ENCODE measurements around the gene TSSK6.

DNA sequence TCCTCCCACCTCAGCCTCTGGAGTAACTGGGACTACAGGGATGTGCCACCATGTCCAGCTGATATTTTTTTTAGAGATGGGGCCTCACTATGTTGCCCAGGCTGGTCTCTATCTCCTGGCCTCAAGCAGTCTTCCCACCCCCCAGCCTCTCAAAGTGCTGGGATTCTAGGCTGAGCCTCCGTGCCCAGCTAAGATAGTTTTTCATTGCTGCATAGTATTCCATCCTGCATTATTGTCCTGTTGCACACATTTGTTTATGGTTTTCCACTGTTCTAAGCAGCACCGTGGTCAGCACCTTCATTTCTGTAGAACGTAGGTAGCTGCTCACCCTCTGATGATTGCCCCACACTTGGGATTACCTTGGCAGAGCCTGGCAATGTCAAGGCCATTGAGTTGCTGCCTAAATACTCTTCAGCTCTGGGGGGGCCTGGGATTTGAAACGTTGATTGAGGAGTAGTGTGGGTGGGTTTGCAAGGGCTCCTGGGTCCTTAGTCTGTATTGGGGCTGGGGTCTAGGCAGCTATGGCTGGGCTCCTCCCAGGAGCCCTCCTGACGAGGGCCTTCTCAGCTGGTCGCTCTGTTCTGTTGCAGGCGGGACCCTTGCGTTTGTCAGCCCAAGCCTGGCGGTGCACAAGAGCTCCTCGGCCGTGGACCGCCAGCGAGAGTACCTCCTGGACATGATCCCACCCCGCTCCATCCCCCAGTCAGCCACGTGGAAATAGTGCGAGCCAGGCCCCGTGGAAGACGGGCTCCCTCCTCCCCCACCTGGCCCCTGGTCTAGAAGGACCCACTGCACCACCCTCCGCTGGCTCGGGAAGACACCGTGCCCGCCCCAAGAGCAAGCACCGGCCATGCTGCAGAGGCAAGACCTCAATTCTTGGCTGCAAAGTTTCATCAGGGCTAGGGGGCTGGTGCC is 10.3 kb downstream of the TSSK6 start:
- TF ChIP-seq, protein P1, sequence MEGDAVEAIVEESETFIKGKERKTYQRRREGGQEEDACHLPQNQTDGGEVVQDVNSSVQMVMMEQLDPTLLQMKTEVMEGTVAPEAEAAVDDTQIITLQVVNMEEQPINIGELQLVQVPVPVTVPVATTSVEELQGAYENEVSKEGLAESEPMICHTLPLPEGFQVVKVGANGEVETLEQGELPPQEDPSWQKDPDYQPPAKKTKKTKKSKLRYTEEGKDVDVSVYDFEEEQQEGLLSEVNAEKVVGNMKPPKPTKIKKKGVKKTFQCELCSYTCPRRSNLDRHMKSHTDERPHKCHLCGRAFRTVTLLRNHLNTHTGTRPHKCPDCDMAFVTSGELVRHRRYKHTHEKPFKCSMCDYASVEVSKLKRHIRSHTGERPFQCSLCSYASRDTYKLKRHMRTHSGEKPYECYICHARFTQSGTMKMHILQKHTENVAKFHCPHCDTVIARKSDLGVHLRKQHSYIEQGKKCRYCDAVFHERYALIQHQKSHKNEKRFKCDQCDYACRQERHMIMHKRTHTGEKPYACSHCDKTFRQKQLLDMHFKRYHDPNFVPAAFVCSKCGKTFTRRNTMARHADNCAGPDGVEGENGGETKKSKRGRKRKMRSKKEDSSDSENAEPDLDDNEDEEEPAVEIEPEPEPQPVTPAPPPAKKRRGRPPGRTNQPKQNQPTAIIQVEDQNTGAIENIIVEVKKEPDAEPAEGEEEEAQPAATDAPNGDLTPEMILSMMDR (IDR thresholded peaks at IDR 0.05), result no peak
- TF ChIP-seq ZBTB21 (CRISPR knock-in tag; IDR thresholded peaks at IDR 0.05; ENCODE audit: borderline replicate concordance), result no peak
- no peak for TF ChIP-seq NFYB (CRISPR knock-in tag; conservative IDR thresholded peaks at IDR 0.05; ENCODE audit: low read depth)
- no peak for TF ChIP-seq NR2C2 (CRISPR knock-in tag; IDR thresholded peaks at IDR 0.05)
- TF ChIP-seq SP1 (CRISPR knock-in tag; conservative IDR thresholded peaks at IDR 0.05), result no peak
- no peak for TF ChIP-seq ATF3 (CRISPR knock-in tag; conservative IDR thresholded peaks at IDR 0.05)
- no peak for TF ChIP-seq FOXJ3 (CRISPR knock-in tag; IDR thresholded peaks at IDR 0.05; ENCODE audit: borderline replicate concordance)
- TF ChIP-seq ZNF138 (CRISPR knock-in tag; conservative IDR thresholded peaks at IDR 0.05), result no peak
- no peak for TF ChIP-seq ZNF671 (CRISPR knock-in tag; IDR thresholded peaks at IDR 0.05)
- TF ChIP-seq, protein P2, sequence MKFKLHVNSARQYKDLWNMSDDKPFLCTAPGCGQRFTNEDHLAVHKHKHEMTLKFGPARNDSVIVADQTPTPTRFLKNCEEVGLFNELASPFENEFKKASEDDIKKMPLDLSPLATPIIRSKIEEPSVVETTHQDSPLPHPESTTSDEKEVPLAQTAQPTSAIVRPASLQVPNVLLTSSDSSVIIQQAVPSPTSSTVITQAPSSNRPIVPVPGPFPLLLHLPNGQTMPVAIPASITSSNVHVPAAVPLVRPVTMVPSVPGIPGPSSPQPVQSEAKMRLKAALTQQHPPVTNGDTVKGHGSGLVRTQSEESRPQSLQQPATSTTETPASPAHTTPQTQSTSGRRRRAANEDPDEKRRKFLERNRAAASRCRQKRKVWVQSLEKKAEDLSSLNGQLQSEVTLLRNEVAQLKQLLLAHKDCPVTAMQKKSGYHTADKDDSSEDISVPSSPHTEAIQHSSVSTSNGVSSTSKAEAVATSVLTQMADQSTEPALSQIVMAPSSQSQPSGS (CRISPR knock-in tag; IDR thresholded peaks at IDR 0.05; ENCODE audit: borderline replicate concordance, low read depth), result no peak
